B cell (primary cell): ENCODE results near the gene ZNF407. TPM values are rescaled to one million over a fixed set of nuclear protein-coding genes. Genes with fewer than 3 reads are reported as not detected.

Source experiments
- ATAC-seq: fragments of 200-7000 bp; cut with Tn5 transposase; one replicate; pipeline ENCODE4 v1.10.0; 2021; ENCODE audit warnings: low read depth, mild to moderate bottlenecking, moderate number of reproducible peaks, moderate library complexity
- CTCF ChIA-PET: fragments of 350-600 bp; sonication (Branson Sonifier 250); formaldehyde crosslinking; loops from one replicate; lab custom pipeline; 2021; ENCODE audit warnings: antibody characterized with exemption, inconsistent platforms; lab: Charles Lee
- POLR2A ChIA-PET: fragments of 350-600 bp; sonication (Branson Sonifier 250); formaldehyde crosslinking; loops from one replicate; lab custom pipeline; 2021; ENCODE audit warnings: antibody characterized with exemption; lab: Charles Lee
- DNase-seq: peaks from one replicate; pipeline ENCODE4 v3.0.0; 2013
- H2AFZ ChIP-seq: 2 replicates; pipeline ENCODE4 v1.6.1; 2012; ENCODE audit warnings: mild to moderate bottlenecking, low read depth, low read length; ENCODE audit not compliant: insufficient read depth, poor library complexity, severe bottlenecking
- H3K27ac ChIP-seq, 2 donors: 1 replicate in 1 of 2; 2 replicates in 1 of 2; pipeline ENCODE4 v1.5.1; 2012 to 2013; ENCODE audit warnings: low read length in 2 of 2, mild to moderate bottlenecking in 2 of 2, moderate library complexity in 1 of 2
- H3K27me3 ChIP-seq, 4 experiments: fragments of 200-600 bp in 1 of 4; sonication (generic) in 1 of 4; replicated peaks in 1 of 4; 1 replicate in 2 of 4; 2 replicates in 2 of 4; pipeline versions ENCODE4 v1.6.1 to v1.7.0; 2013 to 2016; ENCODE audit warnings: low read length in 3 of 4, mild to moderate bottlenecking in 2 of 4, mixed read lengths in 1 of 4, moderate library complexity in 1 of 4; ENCODE audit not compliant: insufficient read depth in 4 of 4, control insufficient read depth in 3 of 4; ENCODE audit errors: control extremely low read depth in 1 of 4
- H3K36me3 ChIP-seq, 2 experiments: replicated peaks in 1 of 2; 1 replicate in 1 of 2; 2 replicates in 1 of 2; pipeline versions ENCODE4 v1.6.1 to v1.7.1; 2013; ENCODE audit warnings: low read length in 1 of 2; ENCODE audit not compliant: insufficient read depth in 2 of 2, control insufficient read depth in 1 of 2; ENCODE audit errors: control extremely low read depth in 1 of 2, extremely low read depth in 1 of 2
- H3K4me1 ChIP-seq, 2 donors: fragments of 200-600 bp in 1 of 2; sonication (generic) in 1 of 2; 1 replicate in 1 of 2; 2 replicates in 1 of 2; pipeline versions ENCODE4 v1.5.1 to v1.6.1; 2013 to 2017; ENCODE audit warnings: low read length in 2 of 2; ENCODE audit not compliant: control insufficient read depth in 2 of 2, insufficient read depth in 2 of 2
- H3K4me2 ChIP-seq: replicated peaks from 2 replicates; pipeline ENCODE3; 2012; ENCODE audit warnings: mild to moderate bottlenecking, low read depth, low read length; ENCODE audit not compliant: poor library complexity, severe bottlenecking
- H3K4me3 ChIP-seq, 5 experiments: fragments of 200-600 bp in 1 of 5; sonication (generic) in 1 of 5; 1 replicate in 3 of 5; 2 replicates in 2 of 5; pipeline versions ENCODE4 v1.5.1 to v1.7.0; 2011 to 2016; ENCODE audit warnings: low read length in 4 of 5, mild to moderate bottlenecking in 4 of 5, low read depth in 2 of 5, control low read depth in 1 of 5, moderate library complexity in 1 of 5; ENCODE audit not compliant: insufficient read depth in 1 of 5; ENCODE audit errors: control extremely low read depth in 1 of 5, extremely low read depth in 1 of 5
- H3K79me2 ChIP-seq: fragments of 200-600 bp; sonication (generic); one replicate; pipeline ENCODE4 v1.6.0; 2016; ENCODE audit warnings: low read length; ENCODE audit not compliant: control insufficient read depth, insufficient read depth
- H3K9ac ChIP-seq: fragments of 200-600 bp; sonication (generic); 2 replicates; pipeline ENCODE4 v1.6.1; 2017; ENCODE audit warnings: mild to moderate bottlenecking, low read length, moderate library complexity
- H3K9me3 ChIP-seq, 3 donors: one replicate each; pipeline versions ENCODE4 v1.6.1 to v1.7.1; 2013; ENCODE audit warnings: low read length in 2 of 3; ENCODE audit not compliant: control insufficient read depth in 2 of 3, insufficient read depth in 1 of 3; ENCODE audit errors: control extremely low read depth in 1 of 3
- H4K20me1 ChIP-seq: 2 replicates; pipeline ENCODE4 v1.6.0; 2012; ENCODE audit warnings: mild to moderate bottlenecking, low read length; ENCODE audit not compliant: insufficient read depth, control insufficient read depth, poor library complexity, severe bottlenecking
- H3K27ac Mint-ChIP-seq: one replicate; pipeline ENCODE4 v1.8.0; 2021; ENCODE audit warnings: mixed read lengths
- H3K27me3 Mint-ChIP-seq: one replicate; pipeline ENCODE4 v1.8.0; 2021; ENCODE audit warnings: mixed read lengths
- H3K4me1 Mint-ChIP-seq: one replicate; pipeline ENCODE4 v1.8.0; 2021; ENCODE audit warnings: mixed read lengths
- H3K4me3 Mint-ChIP-seq: one replicate; pipeline ENCODE4 v1.8.0; 2021; ENCODE audit warnings: mixed read lengths
- H3K9me3 Mint-ChIP-seq: one replicate; pipeline ENCODE4 v1.8.0; 2022; ENCODE audit warnings: mixed read lengths; ENCODE audit not compliant: insufficient read depth
- CTCF ChIP-seq: fragments of 200-600 bp; IDR thresholded peaks from one replicate; pipeline ENCODE4 v1.8.0; 2022; ENCODE audit warnings: antibody characterized with exemption, mild to moderate bottlenecking
- EZH2 ChIP-seq: IDR thresholded peaks from 2 replicates; pipeline ENCODE4 v1.6.1; 2012; ENCODE audit warnings: borderline replicate concordance, low read depth, mild to moderate bottlenecking, moderate library complexity, low read length; ENCODE audit not compliant: insufficient read depth, poor library complexity, severe bottlenecking
- WGBS: methylation state at CpG from one replicate; pipeline ENCODE4 v1.1.5; 2013; ENCODE audit warnings: missing lambda C conversion rate; ENCODE audit not compliant: insufficient coverage; 5-methylcytosine and 5-hydroxymethylcytosine counted together
- intact Hi-C: fragments of 100-400 bp; cut with micrococcal nuclease; formaldehyde crosslinking; loops from one replicate; pipeline ENCODE4 v1.10.0; 2022
- polyA plus RNA-seq: library from polyadenylated mRNA; depleted of rRNA; stranded (reverse); fragments of >200 nt; gene quantifications from 2 replicates; pipeline ENCODE4 v1.2.3, GENCODE V29; 2012
- total RNA-seq, 2 donors: library from RNA; stranded (reverse); fragments of 120-200 nt in 1 of 2; gene quantifications; 1 replicate in 1 of 2; 2 replicates in 1 of 2; pipeline versions ENCODE4 v1.2.3 to v1.2.4, GENCODE V29; 2013 to 2022

Gene ZNF407
- total and polyA plus RNA-seq, 2 donors (not counting 1 experiment from before 2014, with no cell fraction given): 4.5 to 37.1 TPM

- no peak overlapping the region for H3K4me3 Mint-ChIP-seq
- Histone ChIP-seq H3K4me3 (no peak overlapping the region), H4K20me1 (no peaks in the 10 kb centered on the region), H3K4me2 (no peak overlapping the region), H3K27me3 (peaks cover 0 to 3% (median 0%) of the 10 kb centered on the region in 4 experiments), H3K4me1 (no peaks in the 10 kb centered on the region), H3K79me2 (no peaks in the 10 kb centered on the region), H3K9ac (no peak overlapping the region), H2AFZ (no peak overlapping the region), H3K9me3 (peaks cover 0 to 17% (median 0%) of the 10 kb centered on the region in 3 donors), H3K36me3 (no peaks in the 10 kb centered on the region), H3K27ac (no peak overlapping the region)
- ATAC-seq (no peak), DNase-seq (no peak)
- no peaks in the 10 kb centered on the region for H3K4me1 Mint-ChIP-seq
- peaks cover 3% of the 10 kb centered on the region for H3K9me3 Mint-ChIP-seq
- WGBS: 52% methylated on average over 2 of the region's 8 CpGs
- peaks cover 3% of the 10 kb centered on the region for H3K27me3 Mint-ChIP-seq
- ChIA-PET POLR2A (interaction anchor here (0.7 kb wide), 1 partner anchor 63 kb away, joined by 4 read pairs; no protein-coding TSS in a partner anchor), CTCF (no interaction called here)
- intact Hi-C loops: no loop called here
- TF ChIP-seq EZH2: no peak
- no peak for TF ChIP-seq CTCF
- no peak overlapping the region for H3K27ac Mint-ChIP-seq
Observed at GRCh38 chr18:75088021-75088506, 490.4 kb downstream of the ZNF407 start.

GRCh38 chr18:75088622-75089211 is 491.0 kb downstream of the ZNF407 start:
- no peaks in the 10 kb centered on the region for H4K20me1 ChIP-seq
- ATAC-seq: no peak
- H3K36me3 ChIP-seq: no peaks in the 10 kb centered on the region
- no peak overlapping the region for H2AFZ ChIP-seq
- H3K27ac ChIP-seq: no peak overlapping the region
- Mint-ChIP-seq H3K4me1 (no peaks in the 10 kb centered on the region), H3K27ac (no peak overlapping the region), H3K4me3 (no peak overlapping the region), H3K9me3 (peaks cover 3% of the 10 kb centered on the region), H3K27me3 (no peaks in the 10 kb centered on the region)
- peaks cover 0 to 15% (median 0%) of the 10 kb centered on the region in 3 donors for H3K9me3 ChIP-seq
- 97% methylated on average over 16 of the region's 20 CpGs for WGBS
- no peak overlapping the region for H3K9ac ChIP-seq
- no peak overlapping the region for H3K4me2 ChIP-seq
- ChIA-PET POLR2A (interaction anchor here (0.7 kb wide), 1 partner anchor 64 kb away, joined by 4 read pairs; no protein-coding TSS in a partner anchor), CTCF (no interaction called here)
- DNase-seq: no peak
- no peak for TF ChIP-seq CTCF
- no peak for TF ChIP-seq EZH2
- no peak overlapping the region for H3K4me3 ChIP-seq
- intact Hi-C loops: no loop called here
- no peaks in the 10 kb centered on the region for H3K4me1 ChIP-seq
- H3K79me2 ChIP-seq: no peaks in the 10 kb centered on the region
- no peaks in the 10 kb centered on the region for H3K27me3 ChIP-seq
